GM12873 (cell line): ENCODE measurements around the gene PIGV.
A peak's percentile ranks its signal among the peaks of the same experiment; 100 is the strongest.

Experiments used
- CTCF ChIP-seq: IDR thresholded peaks from 2 replicates; pipeline ENCODE4 v1.5.1; 2012; ENCODE audit warnings: low read depth, mild to moderate bottlenecking, moderate library complexity, low read length, control low read depth; ENCODE audit not compliant: insufficient read depth; ENCODE audit errors: missing control alignments

The PIGV gene

GRCh38 chr1:26789612-26789865 is 1.8 kb downstream of the PIGV start:
- no peak for TF ChIP-seq CTCF

GRCh38 chr1:26789931-26790330 is 2.2 kb downstream of the PIGV start:
- TF ChIP-seq CTCF: no peak

- TF ChIP-seq CTCF: peak; percentile 16
Observed at GRCh38 chr1:26790551-26790953, 2.8 kb downstream of the PIGV start.

- no peak for TF ChIP-seq CTCF
Observed at GRCh38 chr1:26791148-26791547, 3.4 kb downstream of the PIGV start.

GRCh38 chr1:26791626-26792025 is 3.9 kb downstream of the PIGV start:
- no peak for TF ChIP-seq CTCF

- no peak for TF ChIP-seq CTCF
Observed at GRCh38 chr1:26792924-26793323, 5.2 kb downstream of the PIGV start.

GRCh38 chr1:26794391-26794790 is 6.6 kb downstream of the PIGV start:
- no peak for TF ChIP-seq CTCF

- TF ChIP-seq CTCF: no peak
Observed at GRCh38 chr1:26797627-26798026, 9.9 kb downstream of the PIGV start.
